Limb (tissue), 2 donors: ENCODE measurements around the gene HBP1.
A peak's percentile ranks its signal among the peaks of the same experiment; 100 is the strongest.
"Not testable (repeated sequence)": the region's sequence is repeated elsewhere in the genome, so short reads cannot be mapped to it uniquely, and the experiment has no call there.

Experiments used
- DNase-seq, 2 donors: peaks; one replicate each; pipeline ENCODE4 v3.0.0-alpha.2; 2016; ENCODE audit errors: extremely low spot score in 2 of 2

HBP1 gene

GRCh38 chr7:107155726-107156125 lies 13.1 kb upstream of the HBP1 start:
- DNase-seq: not testable (repeated sequence)

DNA sequence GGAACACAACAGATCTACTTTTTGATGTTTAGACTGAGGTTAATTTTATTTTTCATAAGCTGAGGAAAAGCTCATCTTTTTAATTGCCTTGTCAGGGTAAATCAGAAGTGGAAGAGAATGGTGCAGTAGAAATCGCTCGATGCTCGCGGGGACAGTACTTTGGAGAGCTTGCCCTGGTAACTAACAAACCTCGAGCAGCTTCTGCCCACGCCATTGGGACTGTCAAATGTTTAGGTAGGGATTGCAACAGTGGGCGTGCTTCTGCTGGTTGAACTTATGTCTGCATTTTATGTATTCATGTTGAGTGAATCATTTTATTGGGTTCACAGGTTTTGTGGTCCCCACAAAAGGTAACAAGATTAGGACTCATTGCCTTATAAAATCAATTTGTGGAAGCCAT lies 11.7 kb upstream of the HBP1 start:
- DNase-seq: no peak

DNA sequence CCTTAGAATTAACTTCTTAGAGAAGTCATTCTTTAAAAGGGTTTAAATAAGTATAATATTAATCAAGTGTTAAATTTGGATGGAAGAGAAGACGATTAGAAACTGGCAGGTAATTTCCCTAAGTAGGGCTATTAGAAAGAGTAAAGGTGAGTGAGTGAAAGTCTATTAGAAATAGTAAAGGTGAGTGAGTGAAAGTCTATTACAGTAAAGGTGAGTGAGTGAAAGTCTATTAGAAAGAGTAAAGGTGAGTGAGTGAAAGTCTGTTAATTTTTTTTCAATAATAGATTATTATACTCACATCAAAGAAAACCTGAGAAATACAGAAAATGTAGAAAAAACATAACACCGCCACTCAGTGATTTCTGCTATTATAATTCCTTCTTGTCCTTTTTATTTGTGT lies 10.8 kb upstream of the HBP1 start:
- no peak for DNase-seq

- DNase-seq: no peak
These were observed 8.4 kb upstream of the HBP1 start for GRCh38 chr7:107160389-107160788.

- DNase-seq: no peak
These were observed 7.4 kb upstream of the HBP1 start for GRCh38 chr7:107161415-107161814.

GRCh38 chr7:107162475-107162874 lies 6.3 kb upstream of the HBP1 start:
- DNase-seq: no peak

DNA sequence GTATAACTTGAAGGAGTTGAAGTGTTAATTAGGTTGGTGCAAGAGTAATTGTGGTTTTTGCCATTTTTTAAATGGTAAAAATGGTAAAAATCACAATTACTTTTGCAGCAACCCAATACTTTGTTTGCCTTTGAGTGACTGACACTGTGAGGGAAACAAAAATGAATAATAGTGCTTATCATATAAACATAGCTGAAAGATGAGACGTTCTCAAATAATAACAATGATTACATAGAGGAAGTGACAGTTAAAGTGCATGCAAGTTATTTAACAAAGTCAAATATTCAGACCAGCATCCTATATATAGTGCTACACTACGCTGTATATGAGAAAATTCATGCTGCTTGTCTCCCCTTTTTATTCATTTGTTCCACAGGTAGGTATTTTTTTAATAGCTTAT lies 4.7 kb upstream of the HBP1 start:
- DNase-seq: no peak

DNA sequence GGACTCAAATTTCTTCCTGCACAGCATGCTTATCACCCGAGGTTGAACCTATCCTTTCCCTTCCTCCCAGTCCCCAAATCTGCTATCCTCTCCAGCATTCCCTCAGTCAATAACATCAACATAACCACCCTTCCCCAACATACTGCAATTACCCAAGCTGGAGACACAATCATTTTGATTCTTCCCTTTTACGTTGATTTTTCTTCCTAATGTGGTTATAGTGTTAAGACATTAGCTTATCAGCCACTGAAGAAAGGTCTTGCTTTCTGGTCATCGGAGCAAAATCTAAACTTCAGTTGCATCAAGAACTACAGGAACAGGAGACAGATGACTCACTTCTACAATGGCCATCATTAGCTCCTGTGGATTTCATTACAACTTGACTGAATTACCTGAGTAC lies 3.5 kb upstream of the HBP1 start:
- DNase-seq: no peak

DNA sequence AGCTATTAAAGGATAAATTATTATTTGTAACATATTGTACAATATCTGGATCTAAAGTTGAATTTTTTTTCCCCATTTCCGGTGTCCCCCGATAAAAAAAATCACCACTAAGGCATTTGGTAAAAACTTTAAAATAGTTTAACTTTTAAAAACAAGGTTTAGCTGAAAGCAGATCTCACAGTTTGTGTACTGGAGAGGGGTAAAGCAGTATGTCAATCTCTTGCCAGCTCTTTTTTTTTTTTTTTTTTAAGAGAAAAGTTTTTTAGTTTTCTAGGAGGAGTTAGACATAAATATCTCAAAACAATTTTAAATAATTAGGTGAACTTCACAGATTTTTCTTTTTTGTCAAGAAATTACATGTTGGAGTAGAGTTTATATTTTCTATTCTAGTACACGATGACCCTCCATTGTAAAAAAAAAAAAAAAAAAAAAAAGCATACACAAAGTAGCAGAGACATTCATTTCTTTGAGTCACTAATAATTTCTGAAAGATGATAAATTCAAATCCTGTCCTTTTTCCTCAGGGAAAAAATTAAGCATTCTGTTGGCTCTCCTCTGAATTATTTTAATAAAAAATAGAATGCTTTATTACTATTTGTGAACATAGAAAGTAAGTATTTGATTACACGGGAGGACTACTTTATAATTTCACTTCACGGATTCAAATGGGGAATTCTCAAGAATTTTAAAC lies 1.9 kb upstream of the HBP1 start:
- peak in 1 of 2 donors; percentile 13 for DNase-seq

DNA sequence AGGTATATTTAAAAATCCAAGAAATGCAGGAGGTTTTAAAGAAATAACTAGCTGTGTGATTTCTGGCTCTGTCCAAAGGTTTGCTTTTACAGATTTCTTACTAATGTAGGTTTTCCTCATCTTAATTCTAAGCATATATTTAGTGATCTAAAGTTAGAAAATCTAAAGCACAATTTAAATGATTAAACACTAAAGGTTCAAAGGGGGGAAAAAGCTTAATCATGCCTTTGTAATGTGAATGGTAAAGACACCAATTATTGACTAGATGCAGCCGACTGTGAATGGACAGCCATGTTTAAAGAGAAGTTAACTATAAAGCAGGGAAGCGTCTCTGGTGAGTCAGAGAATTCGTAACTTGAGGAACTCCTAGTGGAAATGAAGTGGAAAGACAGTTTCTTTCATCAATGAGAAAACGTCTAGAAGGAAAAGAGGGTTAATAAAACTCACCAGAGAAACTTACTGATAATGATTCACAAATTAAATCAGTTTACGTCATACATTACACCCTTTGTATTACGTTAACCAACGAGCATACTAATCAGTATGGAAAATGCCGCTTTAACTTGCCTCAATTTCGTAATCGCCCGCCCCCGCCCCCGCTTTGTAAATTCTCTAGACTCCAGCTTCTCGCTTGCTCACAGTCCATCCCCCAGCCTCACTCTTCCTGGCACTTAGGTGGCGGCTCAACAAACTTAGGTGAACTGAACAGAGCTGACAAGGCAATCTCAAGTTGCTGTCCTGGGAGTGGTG lies 1.1 kb upstream of the HBP1 start:
- DNase-seq: peak in 1 of 2 donors; percentile 87

DNA sequence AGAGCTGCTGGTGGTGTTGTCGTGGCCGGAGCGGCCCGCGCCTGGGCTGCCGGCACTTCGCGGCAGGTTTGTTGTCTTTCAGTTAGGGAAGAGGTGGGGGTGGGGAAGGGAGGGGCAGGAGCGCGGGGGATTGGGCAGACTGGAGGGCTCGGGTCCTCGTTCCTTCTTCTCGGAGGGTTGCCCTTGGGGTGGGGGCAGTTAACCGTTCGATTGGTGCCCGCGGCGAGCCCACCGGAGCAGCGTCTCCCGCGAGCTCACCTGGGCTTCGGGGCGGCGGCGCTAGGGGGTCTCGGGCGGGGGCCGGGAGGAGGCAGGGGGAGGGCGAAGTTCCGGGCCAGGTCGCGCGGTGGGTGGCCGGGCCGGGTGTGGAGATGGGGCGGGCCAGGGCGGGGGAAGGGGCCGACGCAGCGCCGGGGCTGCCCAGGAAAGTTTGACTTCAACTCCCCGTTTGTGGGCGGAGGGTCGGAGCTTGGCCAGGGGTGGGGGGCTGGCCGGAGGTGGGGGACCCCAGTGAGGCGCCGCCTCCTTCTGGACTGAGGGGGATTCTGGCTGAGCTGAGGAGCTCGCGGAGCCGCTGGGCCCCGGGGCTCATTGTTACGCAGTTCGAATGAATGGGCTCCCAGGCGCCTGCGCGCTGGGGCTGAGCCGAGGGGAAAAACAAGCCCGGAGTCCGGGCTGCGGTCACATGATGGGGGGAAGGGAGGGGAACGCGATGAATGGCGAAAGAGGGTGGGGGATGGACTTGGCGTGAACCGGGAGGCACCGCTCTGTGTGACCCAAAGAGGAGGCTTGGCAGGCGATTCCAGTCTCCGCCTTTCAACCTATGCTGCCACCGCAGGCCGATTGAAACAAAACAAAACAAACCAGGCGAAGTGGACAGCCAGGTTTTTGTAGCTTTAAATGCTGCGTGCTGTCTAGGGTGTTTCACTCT lies 582 bp downstream of the HBP1 start:
- DNase-seq: peak; percentile 94 to 95

- no peak for DNase-seq
These were observed 1.5 kb downstream of the HBP1 start for GRCh38 chr7:107170051-107170915.

- DNase-seq: no peak
These were observed 2.7 kb downstream of the HBP1 start for GRCh38 chr7:107171496-107171895.

DNA sequence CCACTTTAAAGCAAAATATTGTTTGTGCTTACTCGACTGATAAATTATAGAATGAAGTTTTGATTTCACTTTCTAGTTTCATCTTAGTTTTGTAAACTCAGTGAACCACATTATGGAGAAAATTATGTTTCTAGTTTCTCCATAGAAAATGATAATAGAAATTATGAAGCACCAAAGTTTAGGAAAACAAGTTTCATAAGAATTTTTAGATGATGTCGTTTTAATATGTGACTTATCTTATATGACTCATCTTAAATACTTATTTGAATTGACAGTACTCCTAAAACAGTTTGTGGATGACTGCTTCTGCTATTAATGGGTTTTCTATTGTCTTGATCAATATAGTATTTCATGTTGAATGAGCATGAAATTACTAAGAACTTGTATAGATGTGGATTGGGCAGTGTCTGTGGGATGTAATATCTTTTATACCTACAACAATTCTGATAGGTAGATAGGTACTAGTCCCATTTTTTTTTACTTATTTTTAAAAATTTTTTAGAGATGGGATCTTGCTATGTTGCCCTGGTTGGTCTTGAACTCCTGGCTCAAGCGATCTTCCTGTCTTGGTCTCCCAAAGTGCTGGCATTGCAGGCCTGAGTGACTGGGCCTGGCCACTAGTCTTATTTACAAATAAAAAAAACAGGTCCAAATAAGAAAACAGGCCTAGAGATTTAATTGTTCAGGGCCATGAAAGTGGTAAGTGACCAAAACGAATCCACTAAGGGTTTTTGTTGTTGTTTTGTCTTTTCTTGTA lies 3.7 kb downstream of the HBP1 start:
- no peak for DNase-seq

- DNase-seq: no peak
These were observed 4.4 kb downstream of the HBP1 start for GRCh38 chr7:107173191-107173590.

DNA sequence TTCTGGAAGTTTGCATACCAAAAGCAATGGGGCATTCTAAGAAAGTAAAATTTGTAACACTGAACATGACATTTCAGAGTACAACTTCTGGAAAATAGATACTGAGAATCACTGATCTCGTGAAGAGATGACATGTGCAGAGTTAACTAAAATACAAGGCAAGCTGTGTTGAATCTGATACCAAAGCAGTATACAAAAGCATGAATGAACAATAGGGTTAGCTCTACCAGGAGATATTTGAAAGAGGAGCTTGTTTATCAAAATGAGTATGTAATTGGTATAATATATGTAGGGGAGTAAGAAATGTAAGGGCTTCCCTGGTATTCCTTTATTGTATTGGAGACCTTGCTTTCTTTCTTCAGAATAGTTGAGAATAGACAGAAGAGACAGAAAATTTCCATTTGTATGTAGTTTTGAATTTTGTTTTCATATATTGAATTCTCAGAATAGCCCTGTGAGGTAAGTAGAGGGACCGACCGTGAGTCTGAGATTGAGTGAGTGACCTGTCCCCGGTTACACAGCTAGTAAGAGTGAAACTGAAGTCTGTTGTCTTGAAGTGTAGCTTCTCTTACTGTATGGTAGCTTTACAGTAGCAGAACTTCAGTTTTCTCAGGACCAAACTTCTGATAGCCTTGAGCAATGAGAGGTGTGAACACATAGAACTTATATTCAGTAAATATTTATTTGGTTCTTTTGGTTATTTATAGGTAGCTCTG lies 5.0 kb downstream of the HBP1 start:
- DNase-seq: no peak

- DNase-seq: no peak
These were observed 10.7 kb downstream of the HBP1 start for GRCh38 chr7:107179326-107180164.

- peak; percentile 24 to 37 for DNase-seq
These were observed 11.6 kb downstream of the HBP1 start for GRCh38 chr7:107180378-107180777.

DNA sequence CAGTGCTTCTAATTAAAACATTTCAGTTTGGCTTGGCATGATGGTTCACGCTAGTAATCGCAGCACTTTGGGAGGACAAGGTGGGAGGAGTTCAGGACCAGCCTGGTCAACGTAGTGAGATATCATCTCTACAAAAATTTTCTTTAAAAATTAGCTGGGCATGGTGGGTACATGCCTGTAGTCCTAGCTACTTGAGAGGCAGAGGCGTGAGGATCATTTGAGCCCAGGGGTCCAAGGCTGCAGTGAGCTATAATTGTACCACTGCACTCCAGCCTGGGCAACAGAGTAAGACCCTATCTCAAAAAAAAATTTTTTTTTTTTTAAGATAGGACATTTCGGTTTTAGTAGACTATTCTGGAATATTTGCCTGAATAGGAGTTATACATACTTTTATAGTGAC lies 12.4 kb downstream of the HBP1 start:
- DNase-seq: no peak
